CMK (cell line): ENCODE measurements around the gene GNAO1.

ENCODE experiments used
- DNase-seq: peaks from one replicate; pipeline ENCODE4 v3.0.0-alpha.2; 2010; ENCODE audit warnings: low read depth

GNAO1 gene

DNA sequence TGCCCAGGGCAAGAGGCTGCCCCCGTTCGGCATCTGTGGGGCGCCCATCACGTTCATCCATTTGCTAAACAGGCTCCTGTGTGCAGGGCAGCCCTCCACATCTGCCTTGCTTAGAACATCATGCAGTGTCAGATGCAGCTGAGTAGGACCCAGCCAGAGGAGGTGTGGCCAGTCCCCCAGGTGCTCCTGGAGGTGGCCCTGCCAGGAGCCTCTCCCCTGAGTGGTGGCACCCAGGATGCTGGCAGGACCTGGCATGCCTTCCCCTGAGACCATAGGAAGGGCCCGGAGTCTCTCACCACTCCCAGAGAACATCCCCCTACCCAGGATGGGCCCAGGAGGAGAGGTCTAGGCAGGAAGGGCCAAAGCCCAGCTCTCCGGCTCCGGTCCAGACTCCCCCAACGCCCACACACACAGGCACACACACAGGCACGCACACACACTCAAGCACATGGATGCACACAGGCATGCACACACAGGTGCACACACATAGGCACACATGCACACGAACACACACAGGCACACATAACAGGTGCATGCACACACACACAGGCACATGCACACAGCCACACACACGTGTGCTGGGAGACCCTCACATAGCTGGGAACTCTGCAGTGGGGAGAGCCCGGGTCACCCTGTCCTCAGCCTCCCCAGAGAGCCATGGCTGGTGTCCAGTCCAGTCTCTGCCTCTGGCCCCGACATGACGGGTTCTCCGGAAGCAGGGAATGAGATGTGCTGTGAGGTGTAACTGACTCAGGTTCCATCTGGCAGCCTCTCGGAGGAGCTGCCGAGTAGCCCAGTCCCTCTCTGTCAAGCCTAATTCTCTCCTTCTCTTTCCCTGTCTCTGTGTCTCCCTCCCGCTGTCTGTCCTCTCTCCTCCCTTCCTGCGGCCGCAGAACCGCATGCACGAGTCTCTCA, 159.5 kb downstream of the GNAO1 start:
- DNase-seq = no peak

GRCh38 chr16:56351481-56351880, 160.2 kb downstream of the GNAO1 start:
- DNase-seq = no peak

DNA sequence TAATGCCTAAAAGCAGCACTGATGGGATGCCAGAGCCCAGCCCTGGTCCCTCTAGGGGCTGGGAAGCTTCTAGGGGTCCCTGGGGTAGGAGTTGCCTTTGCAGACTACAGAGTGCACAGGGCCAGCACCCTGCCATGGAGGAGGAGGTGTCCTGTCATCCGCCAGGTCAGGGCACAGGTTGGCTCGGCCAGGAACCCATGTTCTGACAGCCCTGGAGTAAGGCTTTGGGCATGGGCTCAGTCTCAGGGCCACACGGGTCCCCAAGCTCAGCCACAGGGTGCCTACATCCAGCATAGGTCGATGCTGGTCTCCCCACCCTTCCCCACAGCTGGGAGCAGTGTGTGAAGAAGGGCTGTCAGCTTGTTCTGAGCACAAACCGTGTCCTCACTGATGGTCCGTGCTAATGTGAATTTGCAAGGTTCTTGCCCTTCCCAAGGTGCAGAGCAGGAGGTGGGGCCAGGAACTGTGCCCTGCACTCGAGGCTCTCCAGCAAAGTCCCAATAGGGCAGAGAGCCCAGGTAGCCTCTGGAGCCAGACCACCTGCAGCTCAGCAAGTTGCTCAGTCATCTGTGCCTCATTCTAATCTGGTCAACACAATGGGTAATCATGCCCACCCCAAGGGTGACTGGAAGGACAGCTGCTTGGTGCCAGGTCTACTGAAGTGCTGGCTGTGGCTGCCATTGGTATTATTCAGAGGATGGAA, 161.2 kb downstream of the GNAO1 start:
- DNase-seq = no peak

DNA sequence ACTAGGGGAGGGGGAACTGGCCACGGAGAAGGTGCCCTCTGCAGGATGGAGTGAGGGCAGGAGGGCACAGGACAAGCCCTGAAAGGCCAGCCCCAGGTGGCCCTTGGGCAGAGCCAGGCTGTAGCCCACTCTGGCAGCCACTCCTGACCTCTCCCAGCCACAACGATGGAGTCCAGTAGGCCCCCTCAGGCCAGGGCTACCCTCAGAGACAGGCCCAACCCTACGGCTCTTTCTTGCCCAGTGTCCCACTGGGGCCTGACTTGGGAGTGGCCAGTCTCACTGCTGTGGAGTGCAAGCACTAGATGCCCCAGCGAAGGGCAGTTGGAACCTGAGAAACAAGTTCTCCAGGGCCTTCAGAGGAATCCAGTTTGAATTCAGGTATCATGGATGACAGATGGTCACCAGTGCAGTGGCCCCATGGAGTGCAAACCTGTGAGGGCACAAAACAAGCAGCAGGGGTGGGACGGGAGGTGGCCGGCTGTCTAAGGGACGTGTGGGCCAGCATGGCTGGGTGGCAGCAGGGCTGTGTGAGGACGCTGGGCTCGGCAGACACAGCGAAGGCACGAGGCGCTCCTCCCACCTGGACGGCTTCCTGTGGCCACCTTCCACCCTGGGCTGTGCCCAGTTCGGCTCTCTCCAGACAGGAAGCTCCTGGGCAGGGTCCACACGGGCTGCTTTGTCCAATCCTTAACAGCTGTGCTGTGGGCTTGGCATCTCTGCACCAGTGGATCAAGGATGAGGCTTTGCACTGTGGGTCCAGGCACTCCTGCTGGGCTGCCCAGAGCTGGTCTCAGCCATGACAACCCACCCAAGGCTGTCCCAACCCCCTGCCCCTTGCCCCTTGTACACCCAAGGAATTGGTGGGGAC, 162.0 kb downstream of the GNAO1 start:
- DNase-seq = no peak

- no peak for DNase-seq
Measured at GRCh38 chr16:56354016-56354415, 162.7 kb downstream of the GNAO1 start.

- no peak for DNase-seq
Measured at GRCh38 chr16:56354746-56355145, 163.5 kb downstream of the GNAO1 start.

DNA sequence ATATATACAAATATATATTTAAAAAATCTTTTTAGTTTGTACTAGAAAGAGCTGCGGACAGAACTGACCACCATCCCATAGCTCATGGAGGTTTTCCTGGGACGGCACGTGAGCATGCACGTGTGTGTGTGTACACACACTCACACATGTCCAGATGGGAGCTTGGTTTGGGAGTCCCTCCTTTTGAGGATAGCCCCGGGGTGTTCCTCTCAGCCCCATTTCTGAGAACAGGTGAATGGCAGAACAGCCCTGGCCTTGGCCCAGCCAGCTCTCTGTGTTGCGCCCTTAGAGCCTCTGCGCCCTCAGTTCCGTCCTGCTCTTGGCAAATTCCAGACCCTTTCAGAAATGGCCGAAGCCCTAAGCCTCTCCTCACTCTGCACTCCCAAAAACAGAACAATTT, 163.9 kb downstream of the GNAO1 start:
- DNase-seq = no peak

DNA sequence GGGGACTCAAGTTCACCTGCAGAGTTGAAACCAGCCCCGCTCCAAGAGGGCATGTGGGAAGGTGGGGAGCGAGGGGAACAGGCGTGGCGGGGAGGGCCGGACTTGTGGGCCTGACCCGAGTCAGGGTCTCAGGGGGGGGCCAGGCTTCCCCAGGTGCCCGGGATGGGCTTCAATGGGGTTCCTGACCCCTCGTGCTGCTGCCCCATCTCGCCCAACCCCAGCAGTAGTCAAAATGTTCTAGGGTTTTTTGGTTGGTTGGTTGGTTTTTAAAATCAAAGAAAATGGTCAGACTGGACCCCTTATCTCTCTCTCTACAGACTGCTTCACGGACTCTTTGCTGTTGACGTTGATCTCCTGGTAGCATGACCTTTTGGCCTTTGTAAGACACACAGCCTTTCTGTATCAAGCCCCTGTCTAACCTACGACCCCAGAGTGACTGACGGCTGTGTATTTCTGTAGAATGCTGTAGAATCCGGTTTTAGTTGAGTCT, 164.5 kb downstream of the GNAO1 start:
- no peak for DNase-seq

GRCh38 chr16:56356276-56357240, 165.3 kb downstream of the GNAO1 start:
- peak; percentile 20 for DNase-seq

DNA sequence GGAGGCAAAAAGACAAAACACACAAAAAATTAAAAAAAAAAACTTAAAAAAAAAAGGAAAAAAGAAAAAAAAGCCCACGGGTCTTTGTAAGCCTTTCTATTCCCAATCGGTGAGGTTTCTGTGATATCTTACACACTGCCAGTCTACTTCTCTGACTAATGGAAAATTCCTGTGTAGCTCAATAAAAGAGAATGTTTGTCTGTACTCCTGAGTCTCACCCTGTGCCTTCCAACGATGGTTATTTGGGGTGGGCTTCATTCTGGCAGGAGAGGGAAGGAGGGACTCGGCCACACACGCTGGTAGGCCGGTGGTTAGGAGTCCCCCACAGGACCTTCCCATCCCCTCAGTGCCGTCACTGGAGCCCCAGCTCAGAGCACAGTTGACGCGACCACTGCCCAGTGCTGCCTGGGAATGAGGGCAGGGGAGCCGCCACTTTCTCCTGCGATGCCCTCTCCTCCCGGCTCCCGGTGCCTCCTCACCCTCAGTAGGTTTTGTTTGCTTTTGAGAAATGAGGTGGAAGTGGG, 166.0 kb downstream of the GNAO1 start:
- no peak for DNase-seq

DNA sequence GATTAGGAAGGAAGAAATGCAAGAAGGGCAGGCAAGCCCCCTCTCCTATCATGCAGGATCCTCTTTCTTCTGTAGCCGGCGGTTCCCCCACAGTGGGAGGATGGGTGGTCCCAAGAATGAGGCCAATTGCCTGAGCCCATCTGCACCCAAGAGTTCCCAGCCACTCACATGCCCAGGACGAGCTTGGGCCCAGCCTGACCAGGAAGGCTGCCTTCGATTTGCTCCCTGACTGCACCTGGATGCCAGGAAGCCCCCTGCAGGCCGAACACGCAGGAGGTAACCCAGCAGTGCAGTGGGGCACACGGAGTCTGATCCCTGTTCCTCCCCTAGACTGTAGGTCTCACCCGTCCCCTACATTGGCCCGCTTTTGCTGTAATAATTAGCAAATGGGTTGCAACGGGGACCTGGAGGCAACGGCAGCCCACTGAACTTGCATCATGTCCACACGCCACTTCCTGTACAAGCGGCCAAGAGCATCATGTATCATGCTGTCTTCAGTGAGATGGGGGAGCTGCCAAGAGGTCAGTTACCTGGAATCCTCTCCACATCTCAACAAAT, 166.6 kb downstream of the GNAO1 start:
- no peak for DNase-seq

GRCh38 chr16:56360117-56361008, 169.1 kb downstream of the GNAO1 start:
- DNase-seq = no peak

- no peak for DNase-seq
Measured at GRCh38 chr16:56362057-56362655, 170.9 kb downstream of the GNAO1 start.

DNA sequence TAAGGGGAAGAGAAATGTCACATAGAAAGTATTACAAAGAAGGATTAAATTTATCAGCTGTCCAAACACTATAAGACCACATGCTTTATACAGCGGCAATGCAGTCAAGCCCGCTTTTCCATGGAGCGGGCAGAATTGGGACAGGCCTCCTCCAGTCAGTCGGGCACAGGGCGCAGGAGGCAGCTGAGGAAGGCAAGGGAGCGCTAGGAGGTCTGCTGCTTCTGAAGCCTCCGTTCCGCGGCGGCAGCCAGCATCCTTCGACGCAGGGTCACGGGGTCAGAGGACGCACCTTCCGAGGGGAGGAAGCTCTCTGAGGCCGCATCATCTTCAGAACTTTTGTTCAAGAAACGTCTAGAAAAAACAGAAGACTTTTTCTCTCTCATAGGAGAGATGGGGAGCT, 171.4 kb downstream of the GNAO1 start:
- DNase-seq = no peak

GRCh38 chr16:56363181-56363716, 172.0 kb downstream of the GNAO1 start:
- no peak for DNase-seq

- DNase-seq = no peak
Measured at GRCh38 chr16:56363781-56364565, 172.7 kb downstream of the GNAO1 start.

- DNase-seq = no peak
Measured at GRCh38 chr16:56364865-56365264, 173.6 kb downstream of the GNAO1 start.

DNA sequence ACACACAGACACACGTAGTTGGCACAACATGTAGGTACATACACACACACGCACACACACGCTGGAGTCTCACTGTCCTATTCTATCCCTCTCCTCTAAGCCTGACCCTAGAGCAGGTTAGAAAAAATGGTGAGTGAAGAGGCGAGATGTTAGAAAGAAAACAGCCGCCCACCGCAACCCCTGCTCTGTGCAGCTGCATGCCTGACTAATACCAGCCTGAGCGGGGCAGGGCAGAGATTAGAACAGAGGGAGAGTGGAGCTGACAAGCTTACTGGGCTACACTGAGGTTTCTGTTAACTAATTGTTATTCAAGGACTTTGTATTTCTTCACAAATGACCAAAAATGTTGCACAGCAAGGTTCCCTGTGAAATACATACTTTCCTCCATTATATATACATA, 174.3 kb downstream of the GNAO1 start:
- no peak for DNase-seq
